ENCODE results near the gene HYCC1.

DNA sequence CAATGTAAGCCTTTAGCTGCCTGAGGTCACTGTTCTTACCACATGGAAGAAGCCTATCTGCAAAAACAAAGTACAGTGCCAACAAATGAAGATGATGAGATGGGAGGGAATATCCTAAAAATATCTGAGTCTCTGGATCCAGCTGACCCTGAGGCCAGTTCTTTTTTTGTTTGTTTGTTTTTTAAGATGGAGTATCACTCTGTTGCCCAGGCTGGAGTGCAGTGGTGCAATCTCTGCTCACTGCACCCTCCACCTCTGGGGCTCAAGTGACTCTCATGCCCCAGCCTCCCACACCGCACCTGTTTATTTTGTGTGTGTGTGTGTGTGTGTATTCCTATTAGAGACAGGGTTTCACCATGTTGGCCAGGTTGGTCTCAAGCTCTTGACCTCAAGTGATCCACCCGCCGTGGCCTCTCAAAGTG, 44.9 kb downstream of the HYCC1 start:
- TF ChIP-seq CTCF (conservative IDR thresholded peaks at IDR 0.05) (no peak), EZH2 (IDR thresholded peaks at IDR 0.05; ENCODE audit: low read depth) (no peak)

Data from PC-9 (cell line).